ENCODE measurements around the gene BEND4.
"Not testable (repeated sequence)": the region's sequence is repeated elsewhere in the genome, so short reads cannot be mapped to it uniquely, and the experiment has no call there.

BEND4 gene

DNA sequence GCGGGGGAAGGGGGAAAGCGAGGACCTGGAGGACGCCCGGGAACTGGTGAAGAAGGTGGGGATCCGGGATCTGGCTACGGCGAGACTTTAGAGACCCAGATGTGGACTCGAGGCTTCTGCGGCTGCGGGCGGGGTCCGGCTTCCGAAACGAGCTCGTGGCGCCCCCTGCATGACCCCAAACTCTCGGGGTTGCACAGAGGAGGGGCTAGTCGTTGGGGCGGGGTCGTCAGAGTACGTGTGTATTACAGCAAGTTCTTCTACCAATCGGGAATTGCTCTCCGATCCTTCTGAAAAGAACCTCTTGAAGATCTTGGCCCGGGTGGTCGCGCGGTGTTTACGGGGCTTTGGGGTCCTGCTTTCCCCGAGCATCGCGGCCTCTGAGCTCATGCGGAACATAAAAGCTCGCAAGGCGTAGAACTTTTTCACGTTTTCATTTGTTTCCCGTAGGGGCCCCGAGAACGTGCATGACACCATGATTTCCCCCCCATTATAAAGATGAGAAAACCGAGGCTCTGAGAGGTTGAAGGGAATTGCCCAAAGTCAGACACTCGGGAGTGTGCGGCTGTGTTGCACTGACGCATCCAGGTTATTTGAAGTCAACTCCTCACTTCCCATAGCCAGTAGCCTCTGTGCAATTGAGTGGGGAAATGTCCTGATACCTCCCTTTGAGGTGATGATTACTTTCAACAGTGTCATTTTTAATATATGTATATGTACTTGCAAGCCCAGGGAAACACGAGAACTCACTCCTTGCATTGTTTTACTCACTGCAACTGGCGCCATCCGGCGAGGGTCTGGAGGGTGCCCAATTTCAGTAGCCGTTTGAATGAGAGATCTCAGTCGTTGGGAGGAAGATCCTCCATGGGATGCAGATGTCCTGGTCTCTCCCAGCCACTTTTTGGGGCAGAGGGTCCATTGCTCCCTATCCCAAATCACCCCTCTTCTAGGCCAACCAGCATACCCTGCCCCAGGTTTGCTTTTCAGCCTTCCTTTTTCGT lies at the start of gene BEND4:
TSS of gene BEND4 (minus strand) at position 149 of the 998 bp plus-strand sequence. CDS start 512 bp downstream, outside the sequence.
- DNase-seq (ENCODE audit: low read depth): no peak
- no peak within 1 kb of the TSS for H3K4me3 ChIP-seq (ENCODE audit: low read depth, low read length)
- TF ChIP-seq, protein P1, sequence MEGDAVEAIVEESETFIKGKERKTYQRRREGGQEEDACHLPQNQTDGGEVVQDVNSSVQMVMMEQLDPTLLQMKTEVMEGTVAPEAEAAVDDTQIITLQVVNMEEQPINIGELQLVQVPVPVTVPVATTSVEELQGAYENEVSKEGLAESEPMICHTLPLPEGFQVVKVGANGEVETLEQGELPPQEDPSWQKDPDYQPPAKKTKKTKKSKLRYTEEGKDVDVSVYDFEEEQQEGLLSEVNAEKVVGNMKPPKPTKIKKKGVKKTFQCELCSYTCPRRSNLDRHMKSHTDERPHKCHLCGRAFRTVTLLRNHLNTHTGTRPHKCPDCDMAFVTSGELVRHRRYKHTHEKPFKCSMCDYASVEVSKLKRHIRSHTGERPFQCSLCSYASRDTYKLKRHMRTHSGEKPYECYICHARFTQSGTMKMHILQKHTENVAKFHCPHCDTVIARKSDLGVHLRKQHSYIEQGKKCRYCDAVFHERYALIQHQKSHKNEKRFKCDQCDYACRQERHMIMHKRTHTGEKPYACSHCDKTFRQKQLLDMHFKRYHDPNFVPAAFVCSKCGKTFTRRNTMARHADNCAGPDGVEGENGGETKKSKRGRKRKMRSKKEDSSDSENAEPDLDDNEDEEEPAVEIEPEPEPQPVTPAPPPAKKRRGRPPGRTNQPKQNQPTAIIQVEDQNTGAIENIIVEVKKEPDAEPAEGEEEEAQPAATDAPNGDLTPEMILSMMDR (IDR thresholded peaks at IDR 0.05; ENCODE audit: low read depth, low read length): no peak
- TF ChIP-seq MYC (IDR thresholded peaks at IDR 0.05; ENCODE audit: low read depth, low read length) (no peak), POLR2A (IDR thresholded peaks at IDR 0.05; ENCODE audit: extremely low read depth, insufficient read length) (no peak), MAX (IDR thresholded peaks at IDR 0.05; ENCODE audit: low read depth, low read length) (no peak)

DNA sequence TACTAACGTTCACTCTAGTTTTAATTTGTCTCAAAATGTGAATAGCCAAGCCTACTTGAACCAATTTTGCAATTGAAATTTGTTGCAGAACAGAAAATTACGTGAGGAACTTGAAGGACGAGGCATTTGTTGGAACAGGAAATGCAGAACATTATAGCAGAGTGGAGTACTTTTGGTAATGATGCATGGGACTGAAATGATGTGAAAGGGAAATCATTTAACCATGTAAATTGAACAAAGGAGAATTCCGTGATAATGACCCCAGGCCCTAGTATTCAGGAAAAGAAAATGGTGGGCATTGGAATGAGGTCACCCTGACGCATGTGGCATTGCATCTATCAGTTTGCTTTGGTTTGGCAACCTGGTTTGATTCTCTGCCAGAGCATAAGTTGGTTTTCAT lies 44.9 kb upstream of the BEND4 start:
- no peak for DNase-seq (ENCODE audit: low read depth)
- TF ChIP-seq POLR2A (IDR thresholded peaks at IDR 0.05; ENCODE audit: extremely low read depth, insufficient read length) (no peak), MAX (IDR thresholded peaks at IDR 0.05; ENCODE audit: low read depth, low read length) (no peak), MYC (IDR thresholded peaks at IDR 0.05; ENCODE audit: low read depth, low read length) (no peak)
- TF ChIP-seq, protein P1 (IDR thresholded peaks at IDR 0.05; ENCODE audit: low read depth, low read length): no peak
- no peak overlapping the region for H3K4me3 ChIP-seq (ENCODE audit: low read depth, low read length)

- no peak for TF ChIP-seq MYC (IDR thresholded peaks at IDR 0.05; ENCODE audit: low read depth, low read length)
- TF ChIP-seq MAX (IDR thresholded peaks at IDR 0.05; ENCODE audit: low read depth, low read length): no peak
- TF ChIP-seq, protein P1 (IDR thresholded peaks at IDR 0.05; ENCODE audit: low read depth, low read length): no peak
- TF ChIP-seq POLR2A (IDR thresholded peaks at IDR 0.05; ENCODE audit: extremely low read depth, insufficient read length): no peak
- H3K4me3 ChIP-seq (ENCODE audit: low read depth, low read length): no peak overlapping the region
- DNase-seq (ENCODE audit: low read depth): no peak
Observed at GRCh38 chr4:42172921-42173320, 20.5 kb upstream of the BEND4 start.

- DNase-seq (ENCODE audit: low read depth): no peak
- TF ChIP-seq, protein P1 (IDR thresholded peaks at IDR 0.05; ENCODE audit: low read depth, low read length): no peak
- TF ChIP-seq POLR2A (IDR thresholded peaks at IDR 0.05; ENCODE audit: extremely low read depth, insufficient read length): no peak
- TF ChIP-seq MYC (IDR thresholded peaks at IDR 0.05; ENCODE audit: low read depth, low read length): no peak
- no peak for TF ChIP-seq MAX (IDR thresholded peaks at IDR 0.05; ENCODE audit: low read depth, low read length)
- no peak overlapping the region for H3K4me3 ChIP-seq (ENCODE audit: low read depth, low read length)
Observed at GRCh38 chr4:42172128-42172790, 19.8 kb upstream of the BEND4 start.

GRCh38 chr4:42167709-42168108 lies 15.3 kb upstream of the BEND4 start:
- peak; percentile 12 for DNase-seq (ENCODE audit: low read depth)
- H3K4me3 ChIP-seq (ENCODE audit: low read depth, low read length): no peak overlapping the region
- TF ChIP-seq POLR2A (IDR thresholded peaks at IDR 0.05; ENCODE audit: extremely low read depth, insufficient read length): no peak
- no peak for TF ChIP-seq MAX (IDR thresholded peaks at IDR 0.05; ENCODE audit: low read depth, low read length)
- TF ChIP-seq, protein P1 (IDR thresholded peaks at IDR 0.05; ENCODE audit: low read depth, low read length): no peak
- no peak for TF ChIP-seq MYC (IDR thresholded peaks at IDR 0.05; ENCODE audit: low read depth, low read length)

- not testable (repeated sequence) for H3K4me3 ChIP-seq (ENCODE audit: low read depth, low read length); DNase-seq (ENCODE audit: low read depth)
Observed at GRCh38 chr4:42166186-42166585, 13.7 kb upstream of the BEND4 start.

All from NB4 (cell line).